ENCODE measurements around the gene TMEM8B. TPM values are rescaled to one million over a fixed set of nuclear protein-coding genes. Genes with fewer than 3 reads are reported as not detected.

Gene TMEM8B
- total RNA-seq, 4 donors from 2014 or later: 2.2 to 8.4 (median 5.4) TPM

- 88 to 94% methylated on average over 5 of the region's 5 CpGs for WGBS, 2 donors
- DNase-seq (ENCODE audit: low spot score in 2 of 2): no peak
- intact Hi-C loops (cut with DNase I; ENCODE audit: low total_unique reads): no loop called here
- TF ChIP-seq POLR2A (IDR thresholded peaks at IDR 0.05): no peak
- TF ChIP-seq, protein P1, sequence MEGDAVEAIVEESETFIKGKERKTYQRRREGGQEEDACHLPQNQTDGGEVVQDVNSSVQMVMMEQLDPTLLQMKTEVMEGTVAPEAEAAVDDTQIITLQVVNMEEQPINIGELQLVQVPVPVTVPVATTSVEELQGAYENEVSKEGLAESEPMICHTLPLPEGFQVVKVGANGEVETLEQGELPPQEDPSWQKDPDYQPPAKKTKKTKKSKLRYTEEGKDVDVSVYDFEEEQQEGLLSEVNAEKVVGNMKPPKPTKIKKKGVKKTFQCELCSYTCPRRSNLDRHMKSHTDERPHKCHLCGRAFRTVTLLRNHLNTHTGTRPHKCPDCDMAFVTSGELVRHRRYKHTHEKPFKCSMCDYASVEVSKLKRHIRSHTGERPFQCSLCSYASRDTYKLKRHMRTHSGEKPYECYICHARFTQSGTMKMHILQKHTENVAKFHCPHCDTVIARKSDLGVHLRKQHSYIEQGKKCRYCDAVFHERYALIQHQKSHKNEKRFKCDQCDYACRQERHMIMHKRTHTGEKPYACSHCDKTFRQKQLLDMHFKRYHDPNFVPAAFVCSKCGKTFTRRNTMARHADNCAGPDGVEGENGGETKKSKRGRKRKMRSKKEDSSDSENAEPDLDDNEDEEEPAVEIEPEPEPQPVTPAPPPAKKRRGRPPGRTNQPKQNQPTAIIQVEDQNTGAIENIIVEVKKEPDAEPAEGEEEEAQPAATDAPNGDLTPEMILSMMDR (IDR thresholded peaks at IDR 0.05): no peak
- no peak overlapping the region for H3K4me3 ChIP-seq (ENCODE audit: low read depth, poor library complexity, severe bottlenecking)
Observed at GRCh38 chr9:35839926-35840325, 10.9 kb downstream of the TMEM8B start.

DNA sequence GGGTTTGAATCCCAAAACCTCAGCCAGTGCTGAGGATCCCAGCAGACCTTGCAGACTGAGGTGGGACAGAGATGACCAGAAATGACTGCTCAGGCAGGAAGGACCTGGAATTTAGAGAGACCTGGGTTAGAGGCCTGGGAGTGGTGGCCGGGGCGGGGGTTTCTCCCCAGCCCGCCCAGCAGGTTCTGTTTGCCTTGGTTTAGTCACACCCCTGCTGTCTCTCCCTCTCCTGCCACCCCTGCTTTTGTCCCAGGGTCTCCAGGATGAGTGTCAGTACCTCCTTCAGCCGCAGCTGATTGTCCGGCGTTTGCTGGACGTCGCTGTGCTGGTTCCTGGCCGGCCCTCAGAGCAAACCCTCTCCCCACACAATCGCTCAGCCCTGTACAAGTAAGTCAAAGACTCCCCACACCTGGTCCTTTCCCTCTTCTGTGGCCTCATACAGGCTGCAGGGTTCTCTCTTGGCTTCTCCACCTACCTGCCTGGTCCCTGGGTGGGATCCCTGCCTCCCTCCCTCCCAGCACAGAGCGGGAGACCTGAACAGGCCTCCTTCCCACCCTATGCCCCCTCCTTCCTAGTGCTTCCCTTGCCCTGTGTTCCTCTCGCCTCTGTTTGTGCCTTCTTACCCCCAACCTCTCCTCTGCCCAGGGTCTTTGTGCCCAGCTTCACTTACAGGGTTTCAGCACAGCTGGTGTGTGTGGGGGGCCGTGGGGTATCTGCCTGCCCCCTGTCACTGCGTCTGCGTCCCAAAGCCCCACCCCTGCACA lies 12.0 kb downstream of the TMEM8B start:
- TF ChIP-seq POLR2A (IDR thresholded peaks at IDR 0.05): no peak
- TF ChIP-seq, protein P1 (IDR thresholded peaks at IDR 0.05): no peak
- H3K4me3 ChIP-seq (ENCODE audit: low read depth, poor library complexity, severe bottlenecking): no peak overlapping the region
- DNase-seq (ENCODE audit: low spot score in 2 of 2): peak in 1 of 2 donors; percentile 75
- intact Hi-C loops (cut with DNase I; ENCODE audit: low total_unique reads): no loop called here
- 92 to 94% methylated on average over 15 of the region's 15 CpGs for WGBS, 2 donors

GRCh38 chr9:35841645-35841900 lies 12.5 kb downstream of the TMEM8B start:
- intact Hi-C loops (cut with DNase I; ENCODE audit: low total_unique reads): no loop called here
- TF ChIP-seq POLR2A (IDR thresholded peaks at IDR 0.05): no peak
- TF ChIP-seq, protein P1 (IDR thresholded peaks at IDR 0.05): no peak
- WGBS, 2 donors: 61 to 79% methylated on average over 5 of the region's 5 CpGs
- no peak for DNase-seq (ENCODE audit: low spot score in 2 of 2)
- no peak overlapping the region for H3K4me3 ChIP-seq (ENCODE audit: low read depth, poor library complexity, severe bottlenecking)

GRCh38 chr9:35842020-35842745 lies 13.2 kb downstream of the TMEM8B start:
- 95 to 96% methylated on average over 17 of the region's 17 CpGs for WGBS, 2 donors
- intact Hi-C loops (cut with DNase I; ENCODE audit: low total_unique reads): no loop called here
- TF ChIP-seq, protein P1 (IDR thresholded peaks at IDR 0.05): no peak
- TF ChIP-seq POLR2A (IDR thresholded peaks at IDR 0.05): no peak
- DNase-seq (ENCODE audit: low spot score in 2 of 2): peak; percentile 54 to 80
- H3K4me3 ChIP-seq (ENCODE audit: low read depth, poor library complexity, severe bottlenecking): no peak overlapping the region

- no peak for DNase-seq (ENCODE audit: low spot score in 2 of 2)
- TF ChIP-seq POLR2A (IDR thresholded peaks at IDR 0.05): no peak
- TF ChIP-seq, protein P1 (IDR thresholded peaks at IDR 0.05): no peak
- 77 to 79% methylated on average over 3 of the region's 3 CpGs for WGBS, 2 donors
- H3K4me3 ChIP-seq (ENCODE audit: low read depth, poor library complexity, severe bottlenecking): no peak overlapping the region
- intact Hi-C loops (cut with DNase I; ENCODE audit: low total_unique reads): no loop called here
Observed at GRCh38 chr9:35842795-35843194, 13.8 kb downstream of the TMEM8B start.

Measured in lower leg skin (tissue), 4 donors.